Mucosa of rectum (tissue), 2 donors: ENCODE measurements around the gene SIN3B.

Experiments used
- H3K27ac ChIP-seq, 2 donors: one replicate each; pipeline ENCODE4 v1.7.0; 2013; ENCODE audit warnings: inconsistent platforms in 2 of 2, low read depth in 2 of 2, low read length in 2 of 2
- H3K27me3 ChIP-seq, 2 donors: one replicate each; pipeline ENCODE4 v1.7.0; 2013; ENCODE audit warnings: low read length in 2 of 2; ENCODE audit not compliant: control insufficient read depth in 2 of 2, insufficient read depth in 2 of 2
- H3K36me3 ChIP-seq, 2 donors: one replicate each; pipeline ENCODE4 v1.7.0; 2013; ENCODE audit warnings: low read length in 2 of 2; ENCODE audit not compliant: control insufficient read depth in 2 of 2, insufficient read depth in 2 of 2
- H3K4me1 ChIP-seq, 2 donors: one replicate each; pipeline ENCODE4 v1.7.0; 2013; ENCODE audit warnings: low read length in 2 of 2, mild to moderate bottlenecking in 1 of 2; ENCODE audit not compliant: control insufficient read depth in 2 of 2, insufficient read depth in 2 of 2
- H3K4me3 ChIP-seq, 2 donors: one replicate each; pipeline ENCODE4 v1.7.0; 2013; ENCODE audit warnings: low read length in 2 of 2
- H3K9ac ChIP-seq, 2 donors: one replicate each; pipeline ENCODE4 v1.7.0; 2013; ENCODE audit warnings: low read length in 2 of 2, low read depth in 1 of 2, mild to moderate bottlenecking in 1 of 2
- H3K9me3 ChIP-seq, 2 donors: one replicate each; pipeline ENCODE4 v1.7.0; 2013; ENCODE audit warnings: low read length in 2 of 2; ENCODE audit not compliant: control insufficient read depth in 2 of 2
- donor health status: healthy.
- donor health status: Normal muscosa, but diverticular disease.

Gene SIN3B

GRCh38 chr19:16829010-16829821, at the start of gene SIN3B:
Gene SIN3B (plus strand): TSS chr19:16829398. CDS start chr19:16829421, 23 bp downstream.
- Histone ChIP-seq H3K4me1 (peaks cover 6 to 8% of the 10 kb centered on the region in 2 donors), H3K27me3 (no peaks in the 10 kb centered on the region), H3K36me3 (peaks cover 10 to 20% of the 10 kb centered on the region in 2 donors), H3K4me3 (peak within 1 kb of the TSS; percentile 85), H3K27ac (peak within 1 kb of the TSS; percentile 29 to 56), H3K9ac (peak within 1 kb of the TSS; percentile 54 to 75), H3K9me3 (no peaks in the 10 kb centered on the region)

GRCh38 chr19:16779539-16780163, 49.5 kb upstream of the SIN3B start:
- H3K4me1 ChIP-seq, result no peaks in the 10 kb centered on the region
- no peak overlapping the region for H3K4me3 ChIP-seq
- H3K27ac ChIP-seq, result no peak overlapping the region
- no peaks in the 10 kb centered on the region for H3K9me3 ChIP-seq
- no peaks in the 10 kb centered on the region for H3K27me3 ChIP-seq
- H3K9ac ChIP-seq, result no peak overlapping the region
- H3K36me3 ChIP-seq, result no peaks in the 10 kb centered on the region

GRCh38 chr19:16782719-16783118, 46.5 kb upstream of the SIN3B start:
- Histone ChIP-seq H3K4me1 (no peaks in the 10 kb centered on the region), H3K36me3 (no peaks in the 10 kb centered on the region), H3K9ac (no peak overlapping the region), H3K9me3 (no peaks in the 10 kb centered on the region), H3K27me3 (no peaks in the 10 kb centered on the region), H3K4me3 (no peak overlapping the region), H3K27ac (no peak overlapping the region)

GRCh38 chr19:16788479-16788878, 40.7 kb upstream of the SIN3B start:
- Histone ChIP-seq H3K36me3 (no peaks in the 10 kb centered on the region), H3K27ac (no peak overlapping the region), H3K4me3 (no peak overlapping the region), H3K27me3 (no peaks in the 10 kb centered on the region), H3K4me1 (no peaks in the 10 kb centered on the region), H3K9me3 (peaks cover 5 to 6% of the 10 kb centered on the region in 2 donors), H3K9ac (no peak overlapping the region)

- Histone ChIP-seq H3K9ac (no peak overlapping the region), H3K4me3 (no peak overlapping the region), H3K4me1 (no peaks in the 10 kb centered on the region), H3K27me3 (no peaks in the 10 kb centered on the region), H3K27ac (no peak overlapping the region), H3K9me3 (peaks cover 5 to 6% of the 10 kb centered on the region in 2 donors), H3K36me3 (no peaks in the 10 kb centered on the region)
Observed at GRCh38 chr19:16789238-16789637, 40.0 kb upstream of the SIN3B start.

GRCh38 chr19:16790051-16790450, 39.1 kb upstream of the SIN3B start:
- Histone ChIP-seq H3K27ac (no peak overlapping the region), H3K9ac (no peak overlapping the region), H3K9me3 (peaks cover 5 to 6% of the 10 kb centered on the region in 2 donors), H3K36me3 (no peaks in the 10 kb centered on the region), H3K4me1 (no peaks in the 10 kb centered on the region), H3K27me3 (no peaks in the 10 kb centered on the region), H3K4me3 (no peak overlapping the region)

GRCh38 chr19:16791942-16792341, 37.3 kb upstream of the SIN3B start:
- Histone ChIP-seq H3K4me3 (no peak overlapping the region), H3K4me1 (no peaks in the 10 kb centered on the region), H3K36me3 (no peaks in the 10 kb centered on the region), H3K9me3 (peaks cover 5 to 6% of the 10 kb centered on the region in 2 donors), H3K27me3 (no peaks in the 10 kb centered on the region), H3K27ac (no peak overlapping the region), H3K9ac (no peak overlapping the region)

- Histone ChIP-seq H3K9ac (no peak overlapping the region), H3K36me3 (no peaks in the 10 kb centered on the region), H3K4me1 (no peaks in the 10 kb centered on the region), H3K9me3 (no peaks in the 10 kb centered on the region), H3K27me3 (no peaks in the 10 kb centered on the region), H3K4me3 (no peak overlapping the region), H3K27ac (no peak overlapping the region)
Observed at GRCh38 chr19:16794456-16795441, 34.4 kb upstream of the SIN3B start.

- no peak overlapping the region for H3K9ac ChIP-seq
- no peaks in the 10 kb centered on the region for H3K36me3 ChIP-seq
- H3K27me3 ChIP-seq, result no peaks in the 10 kb centered on the region
- H3K4me1 ChIP-seq, result no peaks in the 10 kb centered on the region
- H3K4me3 ChIP-seq, result no peak overlapping the region
- H3K27ac ChIP-seq, result no peak overlapping the region
- no peaks in the 10 kb centered on the region for H3K9me3 ChIP-seq
Observed at GRCh38 chr19:16795731-16796130, 33.5 kb upstream of the SIN3B start.
